Measurements from ENCODE around the gene MYBPC3.

Gene MYBPC3

DNA sequence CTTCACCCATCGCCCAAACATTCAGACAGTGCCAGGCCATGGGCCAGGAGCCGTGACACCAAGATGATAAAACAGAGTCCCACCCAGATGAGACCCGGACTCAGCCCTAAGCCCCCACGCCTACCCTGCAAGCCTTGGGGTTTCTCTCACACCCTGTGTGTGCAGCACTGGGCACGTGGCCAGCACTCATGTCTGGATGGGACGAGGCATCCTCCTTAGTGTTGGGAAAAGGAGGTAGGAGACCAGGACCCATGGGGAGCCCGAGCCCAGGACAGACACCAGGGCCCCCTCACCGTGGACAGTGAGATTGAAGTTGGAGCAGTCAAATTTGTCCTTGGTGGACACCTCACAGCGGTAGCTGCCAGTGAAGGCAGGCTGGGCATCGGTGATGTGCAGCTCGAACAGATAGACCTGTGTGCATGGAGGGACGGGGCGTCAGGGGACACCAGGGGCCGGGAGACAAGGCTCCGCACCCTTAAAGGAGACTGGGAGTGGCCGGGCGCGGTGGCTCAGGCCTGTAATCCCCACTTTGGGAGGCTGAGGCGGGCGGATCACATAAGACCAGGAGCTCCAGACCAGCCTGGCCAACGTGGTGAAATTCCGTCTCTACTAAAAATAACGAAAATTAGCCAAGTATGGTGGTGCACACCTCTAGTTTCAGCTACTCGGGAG is 4.2 kb downstream of the MYBPC3 start:
- Histone ChIP-seq H3K4me3 (ENCODE audit: low read length, poor library complexity, severe bottlenecking) (no peak overlapping the region), H4K20me1 (ENCODE audit: insufficient read depth, low read length, poor library complexity, severe bottlenecking) (no peaks in the 10 kb centered on the region), H3F3A (ENCODE audit: low read depth) (no peaks in the 10 kb centered on the region), H3K79me2 (ENCODE audit: insufficient read depth, low read length) (no peaks in the 10 kb centered on the region), H3K9ac (ENCODE audit: low read depth, low read length, poor library complexity, severe bottlenecking) (no peak overlapping the region), H3K9me2 (replicated peaks; ENCODE audit: low read depth, low read length) (no peaks in the 10 kb centered on the region), H3K36me3 (ENCODE audit: insufficient read depth, low read length) (no peaks in the 10 kb centered on the region), H3K4me2 (ENCODE audit: low read depth, low read length, poor library complexity, severe bottlenecking) (no peak overlapping the region), H3K9me3 (ENCODE audit: insufficient read depth, low read depth, low read length) (no peaks in the 10 kb centered on the region), H3K27me3 (ENCODE audit: insufficient read depth, low read length, poor library complexity, severe bottlenecking) (no peaks in the 10 kb centered on the region), H2AFZ (ENCODE audit: low read length) (no peak overlapping the region), H3K4me1 (ENCODE audit: insufficient read depth, low read length, poor library complexity, severe bottlenecking) (no peaks in the 10 kb centered on the region)
- TF ChIP-seq, protein P1, sequence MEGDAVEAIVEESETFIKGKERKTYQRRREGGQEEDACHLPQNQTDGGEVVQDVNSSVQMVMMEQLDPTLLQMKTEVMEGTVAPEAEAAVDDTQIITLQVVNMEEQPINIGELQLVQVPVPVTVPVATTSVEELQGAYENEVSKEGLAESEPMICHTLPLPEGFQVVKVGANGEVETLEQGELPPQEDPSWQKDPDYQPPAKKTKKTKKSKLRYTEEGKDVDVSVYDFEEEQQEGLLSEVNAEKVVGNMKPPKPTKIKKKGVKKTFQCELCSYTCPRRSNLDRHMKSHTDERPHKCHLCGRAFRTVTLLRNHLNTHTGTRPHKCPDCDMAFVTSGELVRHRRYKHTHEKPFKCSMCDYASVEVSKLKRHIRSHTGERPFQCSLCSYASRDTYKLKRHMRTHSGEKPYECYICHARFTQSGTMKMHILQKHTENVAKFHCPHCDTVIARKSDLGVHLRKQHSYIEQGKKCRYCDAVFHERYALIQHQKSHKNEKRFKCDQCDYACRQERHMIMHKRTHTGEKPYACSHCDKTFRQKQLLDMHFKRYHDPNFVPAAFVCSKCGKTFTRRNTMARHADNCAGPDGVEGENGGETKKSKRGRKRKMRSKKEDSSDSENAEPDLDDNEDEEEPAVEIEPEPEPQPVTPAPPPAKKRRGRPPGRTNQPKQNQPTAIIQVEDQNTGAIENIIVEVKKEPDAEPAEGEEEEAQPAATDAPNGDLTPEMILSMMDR (conservative IDR thresholded peaks at IDR 0.05; ENCODE audit: low read length), result no peak
- no peak for TF ChIP-seq EZH2phosphoT487 (IDR thresholded peaks at IDR 0.05; ENCODE audit: borderline replicate concordance)

DNA sequence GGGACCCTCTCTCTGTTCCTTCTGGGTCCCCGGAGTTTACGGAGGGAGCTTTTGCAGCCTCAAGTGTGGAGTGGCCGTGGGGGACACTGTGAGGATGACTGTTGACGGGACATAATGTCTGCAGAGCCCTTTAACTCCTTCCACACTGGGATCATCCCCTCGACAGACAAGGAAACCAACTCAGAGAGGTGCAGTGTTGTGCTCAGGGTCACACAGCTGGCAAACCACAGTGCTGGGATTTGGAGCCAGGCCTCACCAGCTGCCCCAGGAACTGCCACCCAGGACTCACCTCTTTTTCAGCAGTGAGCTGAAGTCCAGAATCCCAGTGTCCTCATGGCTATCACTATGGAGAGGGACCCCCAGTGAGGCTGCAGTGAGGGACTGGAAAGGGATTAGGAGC is 5.4 kb downstream of the MYBPC3 start:
- TF ChIP-seq EZH2phosphoT487 (IDR thresholded peaks at IDR 0.05; ENCODE audit: borderline replicate concordance), result no peak
- TF ChIP-seq, protein P1 (conservative IDR thresholded peaks at IDR 0.05; ENCODE audit: low read length), result no peak
- Histone ChIP-seq H4K20me1 (ENCODE audit: insufficient read depth, low read length, poor library complexity, severe bottlenecking) (no peaks in the 10 kb centered on the region), H2AFZ (ENCODE audit: low read length) (no peak overlapping the region)

DNA sequence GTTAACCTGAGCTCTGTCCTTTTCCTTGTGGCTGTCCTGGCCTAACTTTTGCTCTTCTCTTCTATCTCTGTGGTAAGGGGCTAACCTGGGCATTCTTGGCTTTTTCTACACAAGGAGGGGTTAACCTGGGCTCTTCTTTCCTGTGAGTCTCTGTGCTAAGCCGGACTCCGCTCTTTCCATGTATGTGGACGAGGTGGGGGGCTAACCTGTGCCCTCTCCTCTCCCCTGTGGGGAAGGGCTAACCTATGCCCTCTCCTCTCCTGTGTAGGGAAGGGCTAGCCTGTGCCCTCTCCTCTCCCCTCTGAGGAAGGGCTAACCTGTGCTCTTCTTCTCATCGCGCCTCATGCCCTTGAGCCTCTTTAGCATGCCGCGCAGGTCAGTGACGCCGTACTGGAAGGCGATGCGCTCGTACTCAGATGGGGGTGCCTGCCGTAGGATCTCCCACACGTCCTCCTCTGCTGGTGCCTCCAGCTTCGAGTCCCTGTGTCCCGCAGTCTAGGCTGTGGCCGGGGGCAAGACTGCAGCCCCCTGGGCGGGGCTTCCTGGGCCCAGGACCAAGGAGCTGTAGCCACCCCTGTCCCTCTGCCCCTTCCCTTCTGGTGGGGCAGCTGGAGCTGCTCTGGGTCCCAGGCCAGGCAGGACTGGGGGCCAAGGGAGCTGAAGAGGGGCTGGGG is 6.5 kb downstream of the MYBPC3 start:
- Histone ChIP-seq H3K4me3 (ENCODE audit: low read length, poor library complexity, severe bottlenecking) (no peak overlapping the region), H3K79me2 (ENCODE audit: insufficient read depth, low read length) (no peaks in the 10 kb centered on the region)
- TF ChIP-seq EZH2phosphoT487 (IDR thresholded peaks at IDR 0.05; ENCODE audit: borderline replicate concordance), result no peak
- TF ChIP-seq, protein P1 (conservative IDR thresholded peaks at IDR 0.05; ENCODE audit: low read length), result no peak

More for the DNA sequence above, 5.4 kb downstream of the MYBPC3 start:
- Histone ChIP-seq H3K4me1 (ENCODE audit: insufficient read depth, low read length, poor library complexity, severe bottlenecking) (no peaks in the 10 kb centered on the region), H3K27me3 (ENCODE audit: insufficient read depth, low read length, poor library complexity, severe bottlenecking) (no peaks in the 10 kb centered on the region), H3F3A (ENCODE audit: low read depth) (no peaks in the 10 kb centered on the region), H3K4me3 (ENCODE audit: low read length, poor library complexity, severe bottlenecking) (no peak overlapping the region), H3K9ac (ENCODE audit: low read depth, low read length, poor library complexity, severe bottlenecking) (no peak overlapping the region), H3K4me2 (ENCODE audit: low read depth, low read length, poor library complexity, severe bottlenecking) (no peak overlapping the region), H3K9me3 (ENCODE audit: insufficient read depth, low read depth, low read length) (no peaks in the 10 kb centered on the region), H3K79me2 (ENCODE audit: insufficient read depth, low read length) (no peaks in the 10 kb centered on the region), H3K9me2 (replicated peaks; ENCODE audit: low read depth, low read length) (no peaks in the 10 kb centered on the region), H3K36me3 (ENCODE audit: insufficient read depth, low read length) (no peaks in the 10 kb centered on the region)

More for the DNA sequence above, 6.5 kb downstream of the MYBPC3 start:
- no peaks in the 10 kb centered on the region for H3K27me3 ChIP-seq (ENCODE audit: insufficient read depth, low read length, poor library complexity, severe bottlenecking)
- H3F3A ChIP-seq (ENCODE audit: low read depth), result no peaks in the 10 kb centered on the region
- no peaks in the 10 kb centered on the region for H3K4me1 ChIP-seq (ENCODE audit: insufficient read depth, low read length, poor library complexity, severe bottlenecking)
- H3K36me3 ChIP-seq (ENCODE audit: insufficient read depth, low read length), result no peaks in the 10 kb centered on the region
- no peak overlapping the region for H2AFZ ChIP-seq (ENCODE audit: low read length)
- H4K20me1 ChIP-seq (ENCODE audit: insufficient read depth, low read length, poor library complexity, severe bottlenecking), result no peaks in the 10 kb centered on the region
- H3K4me2 ChIP-seq (ENCODE audit: low read depth, low read length, poor library complexity, severe bottlenecking), result no peak overlapping the region
- H3K9me3 ChIP-seq (ENCODE audit: insufficient read depth, low read depth, low read length), result no peaks in the 10 kb centered on the region
- no peak overlapping the region for H3K9ac ChIP-seq (ENCODE audit: low read depth, low read length, poor library complexity, severe bottlenecking)
- H3K9me2 ChIP-seq (replicated peaks; ENCODE audit: low read depth, low read length), result no peaks in the 10 kb centered on the region

Measured in Loucy (cell line).